Mesendoderm (in vitro differentiated cells): ENCODE data around the gene GTF2F2.

Experiments
- DNase-seq: peaks from one replicate; pipeline ENCODE4 v3.0.0; 2013
- H2AK5ac ChIP-seq: 2 replicates; pipeline ENCODE4 v1.6.1; 2013; ENCODE audit warnings: low read length, inconsistent platforms
- H2BK120ac ChIP-seq: 2 replicates; pipeline ENCODE4 v1.6.1; 2013; ENCODE audit warnings: low read depth, mild to moderate bottlenecking, low read length, moderate library complexity, mixed read lengths
- H2BK15ac ChIP-seq: replicated peaks from 2 replicates; pipeline ENCODE4 v1.6.1; 2013; ENCODE audit warnings: low read depth, mild to moderate bottlenecking, moderate library complexity
- H2BK5ac ChIP-seq: 2 replicates; pipeline ENCODE4 v1.6.1; 2013; ENCODE audit warnings: low read length, inconsistent platforms
- H3K18ac ChIP-seq: 2 replicates; pipeline ENCODE4 v1.6.1; 2013; ENCODE audit warnings: mild to moderate bottlenecking, low read length, mixed read lengths
- H3K23ac ChIP-seq: one replicate; pipeline ENCODE4 v1.6.1; 2013; ENCODE audit warnings: low read length
- H3K27ac ChIP-seq: 2 replicates; pipeline ENCODE4 v1.5.1; 2013; ENCODE audit warnings: low read depth, mild to moderate bottlenecking, inconsistent platforms, low read length, moderate library complexity
- H3K27me3 ChIP-seq: 2 replicates; pipeline ENCODE4 v1.6.1; 2013; ENCODE audit warnings: low read length, control low read depth, mild to moderate bottlenecking, inconsistent platforms; ENCODE audit not compliant: insufficient read depth, poor library complexity
- H3K36me3 ChIP-seq: 2 replicates; pipeline ENCODE4 v1.6.1; 2013; ENCODE audit warnings: low read length, inconsistent platforms; ENCODE audit not compliant: control insufficient read depth, insufficient read depth
- H3K4ac ChIP-seq: one replicate; pipeline ENCODE4 v1.6.1; 2013; ENCODE audit warnings: low read depth, mild to moderate bottlenecking, low read length, moderate library complexity
- H3K4me1 ChIP-seq: 2 replicates; pipeline ENCODE4 v1.6.1; 2013; ENCODE audit warnings: low read depth, low read length, inconsistent platforms; ENCODE audit not compliant: control insufficient read depth
- H3K4me2 ChIP-seq: 2 replicates; pipeline ENCODE4 v1.6.1; 2013; ENCODE audit warnings: low read length
- H3K4me3 ChIP-seq: 2 replicates; pipeline ENCODE4 v1.5.1; 2013; ENCODE audit warnings: mild to moderate bottlenecking, low read length
- H3K56ac ChIP-seq: one replicate; pipeline ENCODE4 v1.6.1; 2013; ENCODE audit warnings: low read length
- H3K79me1 ChIP-seq: 2 replicates; pipeline ENCODE4 v1.6.1; 2013; ENCODE audit warnings: low read length, inconsistent platforms
- H3K79me2 ChIP-seq: 2 replicates; pipeline ENCODE4 v1.6.1; 2013; ENCODE audit warnings: mild to moderate bottlenecking, low read length; ENCODE audit not compliant: control insufficient read depth, insufficient read depth
- H3K9ac ChIP-seq: 2 replicates; pipeline ENCODE4 v1.6.1; 2013; ENCODE audit warnings: low read length, inconsistent platforms
- H4K5ac ChIP-seq: one replicate; pipeline ENCODE4 v1.6.1; 2013; ENCODE audit warnings: low read length
- H4K8ac ChIP-seq: one replicate; pipeline ENCODE4 v1.6.1; 2013; ENCODE audit warnings: low read depth, mild to moderate bottlenecking, control low read depth, low read length, moderate library complexity
- WGBS: extraction: QIAGEN DNeasy Blood & Tissue Kit; methylation state at CpG from one replicate; pipeline ENCODE4 v1.1.7; 2013; ENCODE audit warnings: low lambda C conversion rate, missing lambda C conversion rate; ENCODE audit not compliant: insufficient coverage; ENCODE audit errors: extremely low coverage; 5-methylcytosine and 5-hydroxymethylcytosine counted together

GTF2F2 gene

DNA sequence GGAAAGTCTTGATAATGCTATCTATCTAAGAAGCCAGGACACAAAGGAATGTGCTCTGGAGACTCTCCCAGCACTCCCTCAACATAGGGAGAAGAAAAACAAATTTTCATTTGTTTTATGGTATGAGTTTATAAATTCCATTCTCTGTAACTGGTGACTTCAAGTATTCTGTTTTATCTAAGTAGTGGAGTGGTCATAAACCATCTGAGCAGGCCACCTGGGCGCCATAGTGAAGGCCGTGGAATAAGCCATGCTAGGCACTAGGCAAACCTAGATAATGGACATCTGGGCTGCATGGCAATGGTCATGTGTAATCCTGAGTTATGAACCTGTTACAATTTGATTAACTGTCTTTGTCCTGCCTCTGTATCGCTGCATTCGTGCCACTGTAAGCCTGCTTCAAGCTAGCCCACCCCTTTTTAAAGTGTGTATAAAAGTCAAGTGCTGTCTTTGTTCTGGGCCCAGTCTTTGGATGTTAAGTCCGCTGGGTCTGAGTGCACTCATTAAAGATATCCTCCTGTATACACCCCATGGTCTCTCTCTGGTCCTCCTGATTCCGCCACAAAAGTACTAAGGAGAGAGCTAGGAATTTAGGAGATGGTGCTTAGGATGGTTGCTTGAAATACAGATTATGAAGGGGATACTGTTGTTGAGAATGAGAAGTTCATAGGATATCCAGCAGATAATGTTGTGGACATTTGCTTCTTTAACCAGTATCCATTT is 13.2 kb downstream of the GTF2F2 start:
- H3K9ac ChIP-seq: no peak overlapping the region
- H4K5ac ChIP-seq: no peak overlapping the region
- H3K23ac ChIP-seq: no peak overlapping the region
- H3K36me3 ChIP-seq: no peaks in the 10 kb centered on the region
- no peak overlapping the region for H3K4me2 ChIP-seq
- no CpG with 5 or more reads among the region's 6 CpGs for WGBS
- H3K27ac ChIP-seq: no peak overlapping the region
- no peak overlapping the region for H4K8ac ChIP-seq
- no peak overlapping the region for H3K4ac ChIP-seq
- H3K79me1 ChIP-seq: peaks cover 29% of the 10 kb centered on the region
- peaks cover 43% of the 10 kb centered on the region for H3K79me2 ChIP-seq
- no peak overlapping the region for H2BK15ac ChIP-seq
- peak; percentile 16 for DNase-seq
- H2BK120ac ChIP-seq: no peak overlapping the region
- no peak overlapping the region for H2BK5ac ChIP-seq
- H3K18ac ChIP-seq: no peak overlapping the region
- H3K4me1 ChIP-seq: no peaks in the 10 kb centered on the region
- H3K56ac ChIP-seq: no peak overlapping the region
- no peak overlapping the region for H2AK5ac ChIP-seq
- no peaks in the 10 kb centered on the region for H3K27me3 ChIP-seq
- no peak overlapping the region for H3K4me3 ChIP-seq

DNA sequence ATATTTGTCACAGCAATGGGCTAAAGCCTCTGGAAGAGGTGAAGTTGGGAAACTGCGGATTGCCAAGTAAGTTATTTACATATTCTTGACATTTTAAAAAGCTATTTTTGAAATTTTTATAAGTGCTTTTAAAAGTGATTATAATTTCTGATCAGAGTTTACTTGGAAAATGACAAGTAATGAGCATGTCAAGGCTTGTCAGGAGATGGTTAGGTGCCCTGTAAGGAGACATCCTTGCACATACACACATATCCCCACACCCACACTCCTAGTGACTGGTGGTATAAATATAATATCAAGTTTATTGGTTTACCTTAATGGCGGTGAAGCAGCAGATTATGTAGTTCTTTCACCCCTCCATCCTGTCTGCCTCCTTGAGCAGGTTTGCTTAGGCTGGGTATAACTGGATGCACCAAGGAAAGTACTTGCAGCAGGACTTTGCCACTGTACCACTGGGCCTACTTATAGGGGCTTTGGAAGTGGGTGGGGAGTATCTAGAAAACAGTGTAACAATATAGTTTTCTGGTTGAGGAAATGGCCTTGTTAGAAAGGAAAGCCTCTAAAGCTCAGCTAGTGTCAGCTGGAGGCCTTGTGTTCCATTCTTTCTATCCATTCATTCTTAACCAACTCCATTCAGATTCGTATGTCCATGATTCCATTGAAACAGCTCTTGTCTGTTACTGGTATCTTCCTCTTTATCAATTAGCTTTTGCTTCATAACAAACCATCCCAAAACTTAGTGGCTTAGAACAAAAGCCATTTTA is 16.6 kb downstream of the GTF2F2 start:
- Histone ChIP-seq H4K5ac (no peak overlapping the region), H2BK15ac (no peak overlapping the region), H3K27ac (no peak overlapping the region), H3K4ac (no peak overlapping the region), H3K36me3 (no peaks in the 10 kb centered on the region), H3K4me1 (no peaks in the 10 kb centered on the region), H3K4me2 (no peak overlapping the region), H4K8ac (no peak overlapping the region), H3K18ac (peak overlapping the region; percentile 18), H2AK5ac (no peak overlapping the region), H3K4me3 (no peak overlapping the region), H2BK120ac (no peak overlapping the region), H3K79me1 (peaks cover 19% of the 10 kb centered on the region), H3K23ac (no peak overlapping the region), H3K56ac (no peak overlapping the region), H3K27me3 (no peaks in the 10 kb centered on the region), H3K9ac (no peak overlapping the region), H3K79me2 (peaks cover 26% of the 10 kb centered on the region), H2BK5ac (no peak overlapping the region)
- no CpG with 5 or more reads among the region's 3 CpGs for WGBS
- no peak for DNase-seq

DNA sequence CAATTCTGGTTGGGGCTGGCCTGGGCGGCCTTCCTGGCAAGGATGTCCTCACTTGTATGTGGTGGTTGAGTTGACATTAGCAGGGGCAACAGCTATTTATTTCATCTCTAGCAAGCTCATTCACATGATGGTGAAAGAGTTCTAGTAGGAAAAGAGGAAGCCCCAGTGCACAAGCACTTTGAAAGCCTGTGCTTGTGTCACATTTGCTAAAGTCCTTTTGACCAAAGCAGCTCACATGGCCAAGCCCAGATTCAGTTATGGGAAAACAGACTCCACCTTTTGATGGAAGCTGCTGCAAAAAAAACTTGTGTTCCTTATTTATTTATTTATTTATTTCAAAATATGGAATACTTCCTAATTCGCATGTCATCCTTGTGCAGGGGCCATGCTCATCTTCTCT is 17.2 kb downstream of the GTF2F2 start:
- Histone ChIP-seq H3K79me1 (peaks cover 15% of the 10 kb centered on the region), H3K27ac (no peak overlapping the region), H3K27me3 (no peaks in the 10 kb centered on the region), H2BK120ac (no peak overlapping the region), H3K4ac (no peak overlapping the region), H2BK5ac (no peak overlapping the region), H3K18ac (no peak overlapping the region), H3K36me3 (no peaks in the 10 kb centered on the region), H2BK15ac (no peak overlapping the region), H2AK5ac (no peak overlapping the region), H3K79me2 (peaks cover 20% of the 10 kb centered on the region), H3K23ac (no peak overlapping the region), H3K4me3 (no peak overlapping the region), H3K56ac (no peak overlapping the region), H4K8ac (no peak overlapping the region), H3K9ac (no peak overlapping the region), H3K4me2 (no peak overlapping the region), H3K4me1 (no peaks in the 10 kb centered on the region), H4K5ac (no peak overlapping the region)
- no CpG with 5 or more reads among the region's 2 CpGs for WGBS
- no peak for DNase-seq

DNA sequence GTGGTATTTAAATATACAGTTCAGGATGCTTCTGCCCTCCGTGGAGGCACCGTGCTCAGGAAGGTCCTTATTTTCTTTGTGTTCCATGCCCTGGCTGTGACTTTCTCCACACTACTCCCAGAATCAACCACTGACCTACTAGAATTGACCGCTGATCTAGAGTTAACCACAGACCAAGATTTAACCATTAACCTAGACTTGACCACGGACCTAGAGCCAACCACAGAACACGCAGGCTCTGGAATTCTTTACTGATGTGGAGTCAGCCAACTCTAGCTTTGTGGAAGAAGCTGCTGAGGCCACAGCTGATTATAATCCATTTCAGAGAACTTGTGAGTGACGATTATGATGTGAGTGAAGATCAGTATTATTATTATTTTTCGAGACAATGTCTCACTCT is 18.0 kb downstream of the GTF2F2 start:
- Histone ChIP-seq H3K27me3 (no peaks in the 10 kb centered on the region), H3K4ac (no peak overlapping the region), H2BK15ac (no peak overlapping the region), H3K79me1 (peaks cover 13% of the 10 kb centered on the region), H3K18ac (no peak overlapping the region), H3K36me3 (no peaks in the 10 kb centered on the region), H4K5ac (no peak overlapping the region), H3K4me2 (no peak overlapping the region), H3K27ac (no peak overlapping the region), H2AK5ac (no peak overlapping the region), H2BK120ac (no peak overlapping the region), H3K4me3 (no peak overlapping the region), H3K56ac (no peak overlapping the region), H3K23ac (no peak overlapping the region), H3K79me2 (peaks cover 16% of the 10 kb centered on the region), H4K8ac (no peak overlapping the region), H3K9ac (no peak overlapping the region), H2BK5ac (no peak overlapping the region), H3K4me1 (no peaks in the 10 kb centered on the region)
- DNase-seq: no peak
- WGBS: no CpG with 5 or more reads among the region's 7 CpGs

DNA sequence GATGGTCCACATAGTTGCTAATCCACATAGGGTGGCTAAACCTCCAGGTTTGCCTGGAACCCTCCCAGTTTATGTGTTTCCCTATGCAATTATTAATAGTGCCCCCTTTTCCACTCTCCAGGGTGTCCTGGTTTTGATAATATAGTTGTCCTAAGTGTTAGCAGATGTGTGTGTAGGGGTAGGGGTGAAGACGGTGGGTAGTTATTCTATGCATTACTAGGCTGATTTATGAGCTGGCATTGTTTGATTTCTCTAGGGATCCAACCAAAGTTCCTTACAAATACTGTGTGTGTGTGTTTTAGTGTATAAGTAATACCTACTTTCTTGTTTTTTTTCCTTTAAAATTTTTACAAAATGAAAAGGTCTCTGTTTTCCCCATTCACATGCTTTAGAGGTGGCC is 21.1 kb downstream of the GTF2F2 start:
- Histone ChIP-seq H3K27ac (no peak overlapping the region), H2BK120ac (no peak overlapping the region)
- no CpG with 5 or more reads among the region's 1 CpG for WGBS

More for the DNA sequence above, 21.1 kb downstream of the GTF2F2 start:
- Histone ChIP-seq H3K36me3 (no peaks in the 10 kb centered on the region), H3K79me2 (peaks cover 8% of the 10 kb centered on the region), H3K4me2 (no peak overlapping the region), H2BK15ac (no peak overlapping the region), H4K8ac (peak overlapping the region; percentile 56), H3K4me3 (no peak overlapping the region), H3K9ac (no peak overlapping the region), H3K23ac (no peak overlapping the region), H3K27me3 (no peaks in the 10 kb centered on the region), H3K56ac (no peak overlapping the region), H3K4ac (no peak overlapping the region), H3K79me1 (peaks cover 10% of the 10 kb centered on the region), H3K18ac (no peak overlapping the region), H3K4me1 (no peaks in the 10 kb centered on the region), H4K5ac (no peak overlapping the region), H2AK5ac (no peak overlapping the region), H2BK5ac (no peak overlapping the region)
- DNase-seq: no peak
